Measurements from ENCODE around the gene TMEM170B.

GRCh38 chr6:11509471-11509870 lies 28.1 kb upstream of the TMEM170B start:
- TF ChIP-seq POLR2AphosphoS5 (IDR thresholded peaks at IDR 0.05; ENCODE audit: low read depth) (no peak), CTCF (IDR thresholded peaks at IDR 0.05; ENCODE audit: insufficient read depth, low read length) (no peak), GABPA (IDR thresholded peaks at IDR 0.05; ENCODE audit: low read depth) (no peak)
